HK-2 (cell line): ENCODE measurements around the gene DLX4.

ENCODE experiments used
- DNase-seq: peaks from one replicate; pipeline ENCODE4 v3.0.0-alpha.2; 2018; ENCODE audit not compliant: unreplicated experiment

The DLX4 gene

GRCh38 chr17:50014471-50015088 is 45.6 kb downstream of the DLX4 start:
- no peak for DNase-seq

GRCh38 chr17:50015146-50015545 is 46.2 kb downstream of the DLX4 start:
- DNase-seq = no peak

DNA sequence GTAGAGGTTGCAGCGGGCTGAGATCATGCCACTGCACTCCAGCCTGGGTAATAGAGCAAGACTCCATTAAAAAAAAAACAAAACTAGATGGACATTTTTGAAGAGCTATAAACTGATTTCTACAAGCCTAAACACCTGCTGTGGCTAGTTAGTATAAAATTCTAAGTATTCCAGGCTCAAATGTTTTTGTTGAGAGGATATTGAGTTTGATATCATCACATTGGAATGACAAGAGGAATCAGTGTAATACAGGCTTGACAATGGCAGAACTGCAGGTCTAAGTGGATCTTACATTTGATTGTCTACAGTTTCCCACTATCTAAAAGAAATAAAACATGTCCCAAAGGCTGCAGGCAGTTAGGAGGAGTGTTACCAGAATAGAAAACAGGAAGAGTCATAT is 49.9 kb downstream of the DLX4 start:
- DNase-seq = no peak

GRCh38 chr17:50020841-50021599 is 52.0 kb downstream of the DLX4 start:
- DNase-seq = no peak

DNA sequence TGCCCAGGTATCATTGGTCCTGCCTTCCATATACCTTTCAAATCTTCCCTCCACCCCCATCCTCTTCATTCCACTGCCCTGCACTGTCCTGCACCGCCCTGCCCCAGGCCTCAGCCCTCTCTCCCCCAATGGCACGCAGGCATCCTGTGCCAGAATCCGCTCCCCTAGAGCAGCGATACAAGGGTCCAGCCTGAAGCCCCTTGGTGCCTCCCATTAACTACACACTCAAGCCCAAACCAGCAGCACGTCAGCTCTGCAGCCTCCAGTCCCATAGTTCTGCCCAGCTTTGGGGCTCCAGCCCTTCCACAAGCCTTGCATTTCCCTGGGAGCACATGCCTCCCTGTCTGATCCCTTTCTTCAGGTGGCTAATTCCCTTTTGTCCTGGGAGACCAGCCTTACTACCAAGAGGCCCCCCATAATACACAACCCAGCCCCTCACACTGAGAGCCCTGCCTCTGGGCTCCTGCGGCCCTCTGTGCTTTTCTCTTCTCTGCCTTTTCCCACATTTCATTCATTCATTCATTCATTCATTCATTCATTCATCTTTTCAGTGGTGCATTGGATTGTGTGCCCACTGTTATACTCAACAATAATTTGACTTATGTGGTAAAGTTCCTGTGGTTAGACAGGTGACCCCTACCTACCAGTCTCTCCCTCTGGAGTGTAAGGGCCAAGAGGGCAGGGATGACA is 52.8 kb downstream of the DLX4 start:
- DNase-seq = no peak

- DNase-seq = no peak
Measured at GRCh38 chr17:50022463-50023130, 53.6 kb downstream of the DLX4 start.

DNA sequence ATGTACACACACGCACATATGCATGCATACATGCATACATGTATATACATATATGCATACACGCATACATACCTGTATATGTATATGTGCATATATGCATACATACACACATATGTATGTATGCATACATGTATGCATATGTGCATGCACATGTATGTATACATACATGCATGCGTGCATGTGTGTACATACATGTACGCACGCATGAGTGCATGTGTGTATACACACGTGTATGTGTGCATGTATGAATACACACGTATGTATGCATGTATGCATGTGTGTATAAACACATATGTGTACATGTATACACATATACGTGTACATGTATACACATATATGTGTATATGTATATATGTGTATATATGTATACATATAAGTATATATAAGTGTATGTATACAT is 54.5 kb downstream of the DLX4 start:
- no peak for DNase-seq
